GM23338 (cell line): ENCODE data around the gene NEK11. TPM values are rescaled to one million over a fixed set of nuclear protein-coding genes. Genes with fewer than 3 reads are reported as not detected.

Source experiments
- ATAC-seq: fragments of 200-7000 bp; cut with Tn5 transposase; 3 replicates; pipeline ENCODE4 v1.9.1; 2020
- DNase-seq: peaks from one replicate; pipeline ENCODE4 v3.0.0-alpha.2; 2015; ENCODE audit warnings: low spot score
- H2AFZ ChIP-seq: fragments of 200-600 bp; sonication (generic); 2 replicates; pipeline ENCODE4 v1.8.0; 2016; ENCODE audit warnings: antibody characterized with exemption, mild to moderate bottlenecking, moderate library complexity
- H3F3A ChIP-seq: fragments of 200-600 bp; sonication (generic); replicated peaks from 2 replicates; pipeline ENCODE4 v1.8.0; 2017; ENCODE audit warnings: antibody characterized with exemption, mixed run types, low read depth
- H3K27ac ChIP-seq: fragments of 200-600 bp; sonication (generic); 2 replicates; pipeline ENCODE4 v1.6.1; 2016; ENCODE audit warnings: low read depth
- H3K27me3 ChIP-seq: fragments of 200-600 bp; sonication (generic); 2 replicates; pipeline ENCODE4 v1.8.0; 2016; ENCODE audit warnings: mild to moderate bottlenecking, mixed run types, moderate library complexity; ENCODE audit not compliant: insufficient read depth
- H3K36me3 ChIP-seq: fragments of 200-600 bp; sonication (generic); 2 replicates; pipeline ENCODE4 v1.8.0; 2016; ENCODE audit warnings: mild to moderate bottlenecking; ENCODE audit not compliant: insufficient read depth
- H3K4me1 ChIP-seq: fragments of 200-600 bp; sonication (generic); 2 replicates; pipeline ENCODE4 v1.8.0; 2016; ENCODE audit warnings: mild to moderate bottlenecking, moderate library complexity; ENCODE audit not compliant: insufficient read depth
- H3K4me2 ChIP-seq: fragments of 200-600 bp; sonication (generic); 2 replicates; pipeline ENCODE4 v1.7.1; 2017; ENCODE audit warnings: mixed run types
- H3K4me3 ChIP-seq: fragments of 200-600 bp; sonication (generic); 2 replicates; pipeline ENCODE4 v1.6.1; 2016; ENCODE audit warnings: mixed run types
- H3K79me2 ChIP-seq: fragments of 200-600 bp; sonication (generic); replicated peaks from 2 replicates; pipeline ENCODE4 v1.8.0; 2017; ENCODE audit warnings: mild to moderate bottlenecking; ENCODE audit not compliant: insufficient read depth
- H3K9me2 ChIP-seq: fragments of 200-600 bp; sonication (generic); 2 replicates; pipeline ENCODE4 v1.8.0; 2017; ENCODE audit not compliant: insufficient read depth
- H4K20me1 ChIP-seq: fragments of 200-600 bp; sonication (generic); replicated peaks from 2 replicates; pipeline ENCODE4 v1.8.0; 2017; ENCODE audit warnings: mild to moderate bottlenecking; ENCODE audit not compliant: insufficient read depth
- H3K27ac Mint-ChIP-seq: 2 replicates; pipeline ENCODE4 v1.8.0; 2020; ENCODE audit warnings: inconsistent platforms, mild to moderate bottlenecking, moderate library complexity, mixed read lengths
- H3K27me3 Mint-ChIP-seq: 3 replicates; pipeline ENCODE4 v1.8.0; 2022; ENCODE audit warnings: low read depth, mild to moderate bottlenecking, moderate library complexity, mixed read lengths, inconsistent platforms; ENCODE audit not compliant: insufficient read depth, poor library complexity
- H3K36me3 Mint-ChIP-seq: 3 replicates; pipeline ENCODE4 v1.8.0; 2021; ENCODE audit warnings: low read depth, mild to moderate bottlenecking, inconsistent platforms, moderate library complexity, mixed read lengths
- H3K4me1 Mint-ChIP-seq: 3 replicates; pipeline ENCODE4 v1.8.0; 2020; ENCODE audit warnings: mild to moderate bottlenecking, inconsistent platforms, mixed read lengths
- H3K4me3 Mint-ChIP-seq: 3 replicates; pipeline ENCODE4 v1.8.0; 2021; ENCODE audit warnings: moderate library complexity, mild to moderate bottlenecking, inconsistent platforms, mixed read lengths
- H3K9me3 Mint-ChIP-seq: 3 replicates; pipeline ENCODE4 v1.8.0; 2020; ENCODE audit warnings: moderate library complexity, mild to moderate bottlenecking, inconsistent platforms, mixed read lengths
- EZH2 ChIP-seq: fragments of 200-600 bp; sonication (generic); IDR thresholded peaks from one replicate; pipeline ENCODE4 v1.8.0; 2017; ENCODE audit warnings: antibody characterized with exemption, mild to moderate bottlenecking, low read depth; ENCODE audit not compliant: unreplicated experiment
- EZH2phosphoT487 ChIP-seq: fragments of 200-600 bp; sonication (generic); IDR thresholded peaks from one replicate; pipeline ENCODE4 v1.8.1; 2018; ENCODE audit warnings: antibody characterized with exemption; ENCODE audit not compliant: unreplicated experiment
- POLR2AphosphoS5 ChIP-seq: IDR thresholded peaks from 2 replicates; pipeline ENCODE4 v1.6.1; 2016; ENCODE audit warnings: antibody characterized with exemption, low read depth
- STAT1 ChIP-seq: IDR thresholded peaks from one replicate; pipeline ENCODE4 v1.6.1; 2016; ENCODE audit warnings: antibody characterized with exemption; ENCODE audit not compliant: unreplicated experiment
- ZNF114 ChIP-seq: fragments of 250-450 bp; sonication (Bioruptor Pico); IDR thresholded peaks from 2 replicates; pipeline ENCODE4 v1.5.0; 2020; ENCODE audit warnings: mild to moderate bottlenecking, moderate library complexity
- ZNF331 ChIP-seq: fragments of 250-450 bp; sonication (Bioruptor Pico); IDR thresholded peaks from 2 replicates; pipeline ENCODE4 v1.5.0; 2020; ENCODE audit warnings: low read depth, mild to moderate bottlenecking, moderate library complexity
- polyA plus RNA-seq: library from polyadenylated mRNA; unstranded; fragments of >200 nt; fragmentation: Nextera tagmentation; extraction: Ambion mirVana; gene quantifications from 2 replicates; pipeline ENCODE4 v1.2.1, GENCODE V29; 2016
- total RNA-seq: library from RNA; depleted of rRNA; stranded (reverse); fragments of >200 nt; shearing (Covaris generic); gene quantifications from 2 replicates; pipeline ENCODE4 v1.2.3, GENCODE V29; 2014
- TF ChIP-seq, protein P1 (sequence below): IDR thresholded peaks from 2 replicates; pipeline ENCODE4 v1.6.1; 2016; ENCODE audit warnings: antibody characterized with exemption
- TF ChIP-seq, protein P2 (sequence below): IDR thresholded peaks from one replicate; pipeline ENCODE4 v1.6.1; 2018; ENCODE audit warnings: antibody characterized with exemption; ENCODE audit not compliant: unreplicated experiment

NEK11 gene
- total and polyA plus RNA-seq, 2 experiments from 2014 or later, result 0.80 to 1.1 TPM

DNA sequence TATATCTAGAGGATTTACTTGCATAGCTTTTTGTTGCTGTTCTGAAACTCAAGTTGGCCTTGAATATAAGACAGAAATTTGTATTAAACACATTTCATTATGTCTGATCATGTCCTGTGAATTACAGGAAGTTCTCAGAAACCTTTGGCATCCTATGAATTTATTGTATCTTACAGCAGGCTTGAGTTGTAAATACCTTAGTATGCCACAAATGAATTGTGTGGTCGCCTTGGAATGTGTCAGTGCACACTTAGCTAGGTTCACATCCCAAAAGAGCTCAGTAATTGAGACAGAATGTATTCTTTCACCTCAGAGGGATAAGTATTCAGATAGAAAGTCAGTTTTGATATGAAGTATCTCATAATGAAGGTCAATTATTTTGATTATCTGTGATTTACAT, 83.4 kb downstream of the NEK11 start:
- Histone ChIP-seq H3F3A (no peaks in the 10 kb centered on the region), H3K9me2 (no peaks in the 10 kb centered on the region), H3K4me1 (no peaks in the 10 kb centered on the region), H3K4me2 (no peak overlapping the region), H3K79me2 (no peaks in the 10 kb centered on the region), H3K27ac (no peak overlapping the region), H3K27me3 (no peaks in the 10 kb centered on the region), H4K20me1 (no peaks in the 10 kb centered on the region), H3K4me3 (no peak overlapping the region), H3K36me3 (no peaks in the 10 kb centered on the region), H2AFZ (no peak overlapping the region)
- 0 out of 3 replicates have a peak, but pooled peaks cover 3% of the 10 kb centered on the region for H3K4me1 Mint-ChIP-seq
- no peaks in the 10 kb centered on the region for H3K27me3 Mint-ChIP-seq
- H3K36me3 Mint-ChIP-seq, result no peaks in the 10 kb centered on the region
- no peak for DNase-seq
- TF ChIP-seq, protein P1, sequence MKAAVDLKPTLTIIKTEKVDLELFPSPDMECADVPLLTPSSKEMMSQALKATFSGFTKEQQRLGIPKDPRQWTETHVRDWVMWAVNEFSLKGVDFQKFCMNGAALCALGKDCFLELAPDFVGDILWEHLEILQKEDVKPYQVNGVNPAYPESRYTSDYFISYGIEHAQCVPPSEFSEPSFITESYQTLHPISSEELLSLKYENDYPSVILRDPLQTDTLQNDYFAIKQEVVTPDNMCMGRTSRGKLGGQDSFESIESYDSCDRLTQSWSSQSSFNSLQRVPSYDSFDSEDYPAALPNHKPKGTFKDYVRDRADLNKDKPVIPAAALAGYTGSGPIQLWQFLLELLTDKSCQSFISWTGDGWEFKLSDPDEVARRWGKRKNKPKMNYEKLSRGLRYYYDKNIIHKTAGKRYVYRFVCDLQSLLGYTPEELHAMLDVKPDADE, result no peak
- TF ChIP-seq STAT1 (no peak), EZH2phosphoT487 (no peak), ZNF331 (CRISPR knock-in tag) (no peak), EZH2 (no peak)
- ATAC-seq, result no peak
- H3K9me3 Mint-ChIP-seq, result no peaks in the 10 kb centered on the region
- H3K4me3 Mint-ChIP-seq, result no peak overlapping the region
- no peak overlapping the region for H3K27ac Mint-ChIP-seq

DNA sequence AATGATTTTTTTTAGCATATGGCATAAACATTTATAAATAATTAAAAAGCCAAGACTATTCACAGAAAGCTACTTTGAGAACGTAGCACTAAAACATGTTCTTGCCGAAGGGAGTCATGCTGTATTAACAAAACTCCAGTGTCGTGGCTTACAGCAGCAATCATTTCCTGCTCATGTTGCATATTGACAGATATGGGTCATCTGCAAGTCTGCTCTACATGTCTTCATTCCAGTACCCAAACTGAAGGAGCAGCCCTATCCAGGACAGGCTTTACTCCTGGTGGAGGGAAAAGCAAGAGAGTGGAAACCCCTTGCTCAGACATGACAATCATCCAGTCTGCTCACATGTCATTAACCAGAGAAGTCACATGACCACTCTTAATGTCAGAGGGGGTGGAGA, 87.6 kb downstream of the NEK11 start:
- H3K27ac ChIP-seq, result no peak overlapping the region
- no peaks in the 10 kb centered on the region for H3K4me1 ChIP-seq
- H3K79me2 ChIP-seq, result no peaks in the 10 kb centered on the region
- TF ChIP-seq ZNF114 (CRISPR knock-in tag) (no peak), POLR2AphosphoS5 (no peak), ZNF331 (CRISPR knock-in tag) (no peak)
- TF ChIP-seq, protein P2, sequence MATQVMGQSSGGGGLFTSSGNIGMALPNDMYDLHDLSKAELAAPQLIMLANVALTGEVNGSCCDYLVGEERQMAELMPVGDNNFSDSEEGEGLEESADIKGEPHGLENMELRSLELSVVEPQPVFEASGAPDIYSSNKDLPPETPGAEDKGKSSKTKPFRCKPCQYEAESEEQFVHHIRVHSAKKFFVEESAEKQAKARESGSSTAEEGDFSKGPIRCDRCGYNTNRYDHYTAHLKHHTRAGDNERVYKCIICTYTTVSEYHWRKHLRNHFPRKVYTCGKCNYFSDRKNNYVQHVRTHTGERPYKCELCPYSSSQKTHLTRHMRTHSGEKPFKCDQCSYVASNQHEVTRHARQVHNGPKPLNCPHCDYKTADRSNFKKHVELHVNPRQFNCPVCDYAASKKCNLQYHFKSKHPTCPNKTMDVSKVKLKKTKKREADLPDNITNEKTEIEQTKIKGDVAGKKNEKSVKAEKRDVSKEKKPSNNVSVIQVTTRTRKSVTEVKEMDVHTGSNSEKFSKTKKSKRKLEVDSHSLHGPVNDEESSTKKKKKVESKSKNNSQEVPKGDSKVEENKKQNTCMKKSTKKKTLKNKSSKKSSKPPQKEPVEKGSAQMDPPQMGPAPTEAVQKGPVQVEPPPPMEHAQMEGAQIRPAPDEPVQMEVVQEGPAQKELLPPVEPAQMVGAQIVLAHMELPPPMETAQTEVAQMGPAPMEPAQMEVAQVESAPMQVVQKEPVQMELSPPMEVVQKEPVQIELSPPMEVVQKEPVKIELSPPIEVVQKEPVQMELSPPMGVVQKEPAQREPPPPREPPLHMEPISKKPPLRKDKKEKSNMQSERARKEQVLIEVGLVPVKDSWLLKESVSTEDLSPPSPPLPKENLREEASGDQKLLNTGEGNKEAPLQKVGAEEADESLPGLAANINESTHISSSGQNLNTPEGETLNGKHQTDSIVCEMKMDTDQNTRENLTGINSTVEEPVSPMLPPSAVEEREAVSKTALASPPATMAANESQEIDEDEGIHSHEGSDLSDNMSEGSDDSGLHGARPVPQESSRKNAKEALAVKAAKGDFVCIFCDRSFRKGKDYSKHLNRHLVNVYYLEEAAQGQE, result no peak
- DNase-seq (no peak), ATAC-seq (no peak)
- H3K4me3 ChIP-seq, result no peak overlapping the region
- H3K27me3 ChIP-seq, result no peaks in the 10 kb centered on the region
- H2AFZ ChIP-seq, result no peak overlapping the region
- no peaks in the 10 kb centered on the region for H3K9me2 ChIP-seq
- no peaks in the 10 kb centered on the region for H3K36me3 ChIP-seq
- H3K4me2 ChIP-seq, result no peak overlapping the region
- no peak overlapping the region for H3K4me3 Mint-ChIP-seq
- no peak overlapping the region for H3K27ac Mint-ChIP-seq
- no peaks in the 10 kb centered on the region for H3F3A ChIP-seq
- H3K36me3 Mint-ChIP-seq, result no peaks in the 10 kb centered on the region; the same call in 2 of the 3 replicates
- H3K4me1 Mint-ChIP-seq, result no peaks in the 10 kb centered on the region
- no peaks in the 10 kb centered on the region for H3K27me3 Mint-ChIP-seq
- no peaks in the 10 kb centered on the region for H4K20me1 ChIP-seq
- peaks cover 8% of the 10 kb centered on the region; the same call in 1 of the 3 replicates for H3K9me3 Mint-ChIP-seq
